GM18870 (cell line): ENCODE measurements around the gene C4orf36.

Source experiments
- ATAC-seq: cut with Tn5 transposase; IDR thresholded peaks from one replicate; pipeline ENCODE4 v1.9.1; 2021; ENCODE audit warnings: moderate library complexity; ENCODE audit not compliant: unreplicated experiment

The C4orf36 gene

DNA sequence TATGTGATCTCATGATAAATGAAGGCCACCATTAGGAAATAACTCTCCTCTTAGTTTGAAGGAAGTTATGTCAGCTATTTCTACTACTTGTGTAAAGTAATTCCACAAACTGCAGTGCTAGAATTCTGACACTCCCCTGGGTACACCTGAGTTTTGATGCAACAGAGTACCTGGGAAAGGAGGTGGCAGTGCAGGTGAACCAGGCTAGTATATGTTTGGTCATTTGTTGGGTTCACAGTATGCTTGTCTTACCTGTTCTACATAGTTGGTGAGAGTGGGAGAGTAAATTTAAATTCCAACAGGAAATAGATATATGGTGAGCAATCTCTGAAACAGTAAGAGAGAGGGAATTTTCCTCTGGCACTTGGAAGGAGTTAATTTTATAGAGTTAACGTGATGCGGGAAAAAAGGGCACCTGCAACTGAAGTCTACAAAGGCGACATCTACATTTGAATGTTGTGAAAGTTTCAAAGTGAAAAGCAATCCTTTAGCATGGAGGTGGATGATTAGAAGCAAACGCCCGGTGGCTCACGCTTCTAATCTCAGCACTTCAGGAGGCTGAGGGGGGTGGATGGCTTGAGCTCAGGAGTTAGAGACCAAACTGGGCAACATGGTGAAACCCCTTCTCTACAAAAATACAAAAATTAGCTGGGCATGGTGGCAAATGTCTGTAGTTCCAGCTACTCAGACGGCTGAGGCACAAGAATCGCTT, 34.7 kb downstream of the C4orf36 start:
- ATAC-seq = no peak

DNA sequence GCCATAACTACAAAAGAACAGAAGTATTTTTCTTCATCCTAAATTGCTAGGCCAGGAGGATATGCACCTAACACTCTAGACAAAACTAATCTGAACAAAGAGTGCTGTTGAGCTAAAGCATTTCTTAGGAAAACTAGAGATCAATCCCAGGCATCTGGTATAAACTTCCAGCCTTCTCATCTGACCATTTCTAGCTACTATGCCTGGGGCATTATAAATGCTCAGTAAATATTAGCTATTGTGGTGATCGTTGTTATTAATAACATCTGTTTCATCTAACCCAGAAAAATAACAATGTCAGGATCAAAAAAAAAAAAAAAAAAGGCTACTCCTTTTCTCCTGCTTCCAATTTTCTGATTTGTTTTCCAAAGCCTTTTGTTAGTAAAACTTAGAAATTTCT, 35.3 kb downstream of the C4orf36 start:
- no peak for ATAC-seq

DNA sequence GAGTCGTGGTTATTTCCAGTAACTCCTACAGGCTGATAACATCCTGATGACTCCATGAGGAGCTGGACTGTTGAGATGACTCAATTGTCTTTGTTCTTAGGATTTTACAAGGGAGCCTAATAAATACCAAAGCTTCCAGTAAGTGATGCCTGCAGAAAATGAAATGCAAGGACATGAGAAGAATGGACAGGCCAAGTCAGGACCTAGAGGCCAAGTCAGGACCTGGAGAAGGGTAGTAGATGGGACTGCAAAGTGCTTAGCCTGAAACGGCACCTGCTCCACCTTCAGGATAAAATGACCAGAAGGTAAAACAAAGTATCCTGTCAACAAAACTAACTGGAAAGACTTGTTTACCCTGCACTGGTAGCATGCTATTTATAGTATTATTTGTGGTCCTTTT, 36.6 kb downstream of the C4orf36 start:
- ATAC-seq = no peak

DNA sequence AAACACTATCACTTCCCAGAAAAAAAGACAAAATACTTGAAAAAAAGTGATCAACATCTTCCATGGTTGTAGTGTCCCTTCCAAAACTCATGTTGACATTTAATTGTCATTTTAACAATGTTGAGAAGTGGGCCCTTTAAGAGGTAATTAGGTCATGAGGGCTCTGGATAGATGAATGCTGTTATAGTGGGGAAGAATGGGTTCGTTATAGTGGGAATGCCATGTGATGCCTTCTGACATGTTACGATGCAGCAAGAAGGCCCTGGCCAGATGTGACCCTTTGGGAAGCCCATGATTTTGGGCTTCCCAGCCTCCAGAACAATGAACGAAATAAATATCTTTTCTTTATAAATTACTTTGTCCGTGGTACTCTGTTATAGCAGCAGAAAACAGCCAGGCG, 39.0 kb downstream of the C4orf36 start:
- ATAC-seq = no peak

DNA sequence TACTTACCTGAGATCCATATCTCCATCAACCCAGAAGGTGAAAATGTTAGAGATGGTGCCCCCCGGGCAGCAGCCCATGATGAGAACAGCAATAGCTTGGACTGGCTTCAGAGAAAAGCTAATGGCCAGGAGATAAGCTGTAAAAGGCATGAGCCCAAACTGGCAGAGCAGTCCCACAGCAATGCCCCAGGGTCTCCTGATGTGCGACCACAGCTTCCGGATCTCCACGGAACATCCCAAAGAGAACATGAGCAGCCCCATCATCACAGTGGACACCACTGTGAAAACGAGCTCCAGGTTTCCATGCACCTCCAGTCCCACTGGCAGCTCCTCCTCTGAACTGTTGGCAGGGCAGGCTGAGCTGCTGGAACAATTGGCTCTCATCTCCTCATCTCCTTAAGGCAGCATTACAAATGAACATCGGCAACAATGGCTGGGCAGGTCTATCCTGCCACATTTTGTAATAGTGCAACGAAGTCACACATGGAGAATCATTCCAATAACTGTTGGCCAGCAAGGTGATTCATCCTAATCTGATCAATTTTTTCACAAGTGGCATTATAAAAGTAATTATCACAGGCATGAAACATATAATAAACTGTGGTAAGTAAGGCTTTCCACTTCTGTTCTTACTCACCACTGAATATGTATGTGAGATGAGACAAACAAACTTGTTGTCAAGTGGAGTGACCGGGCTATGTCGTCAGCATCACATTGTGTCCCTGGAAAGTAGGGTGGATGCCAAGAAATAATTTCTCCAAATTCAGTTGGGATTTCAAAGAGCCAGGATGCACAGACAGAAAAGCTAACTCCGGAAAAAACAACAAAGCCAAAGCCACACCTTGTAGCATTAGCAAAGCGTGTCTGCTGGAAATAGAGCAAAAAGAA, 43.2 kb downstream of the C4orf36 start, which contains the start of gene SLC10A6:
Gene SLC10A6, minus strand, starts transcription at position 653 of the 888 bp plus-strand sequence. Its CDS starts 269 bp downstream, at position 384.
- ATAC-seq = no peak

DNA sequence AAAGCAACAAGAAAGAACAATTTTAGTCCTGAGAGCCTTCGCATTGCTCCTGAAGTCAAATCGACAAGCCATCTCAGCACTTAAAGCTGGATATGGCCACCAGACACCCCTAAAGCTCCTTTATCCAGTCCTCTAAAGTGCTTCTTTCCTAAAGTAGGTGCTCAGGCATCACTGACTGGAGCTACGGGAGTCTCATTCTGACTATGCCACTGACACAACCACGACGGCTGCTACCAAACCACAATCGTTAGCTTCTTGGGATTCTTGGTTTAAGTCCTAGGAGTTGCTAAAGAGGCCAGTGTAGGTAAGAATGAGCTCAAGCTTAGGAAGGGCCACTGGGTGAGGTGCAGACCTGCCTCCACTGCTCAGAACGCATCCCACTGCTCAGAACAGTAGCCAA, 44.1 kb downstream of the C4orf36 start:
- no peak for ATAC-seq

DNA sequence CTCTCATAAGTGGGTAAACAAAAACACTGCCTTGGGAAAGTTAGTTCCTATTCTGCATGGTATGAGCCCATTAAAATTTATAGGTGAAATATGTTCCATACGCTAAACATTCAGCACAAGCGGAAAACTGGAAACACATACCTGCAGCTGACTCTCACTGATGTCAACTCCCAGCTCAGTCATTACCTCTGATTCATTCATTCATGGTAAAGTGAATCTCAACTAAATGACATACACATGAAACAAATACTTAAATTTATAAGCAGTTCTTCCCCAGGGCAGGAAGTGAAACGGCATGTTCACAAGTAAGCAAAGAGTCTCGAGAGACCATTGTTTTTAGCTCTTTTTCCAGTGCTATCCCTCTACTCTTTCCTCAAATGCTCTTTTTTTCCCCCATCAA, 44.7 kb downstream of the C4orf36 start:
- no peak for ATAC-seq

DNA sequence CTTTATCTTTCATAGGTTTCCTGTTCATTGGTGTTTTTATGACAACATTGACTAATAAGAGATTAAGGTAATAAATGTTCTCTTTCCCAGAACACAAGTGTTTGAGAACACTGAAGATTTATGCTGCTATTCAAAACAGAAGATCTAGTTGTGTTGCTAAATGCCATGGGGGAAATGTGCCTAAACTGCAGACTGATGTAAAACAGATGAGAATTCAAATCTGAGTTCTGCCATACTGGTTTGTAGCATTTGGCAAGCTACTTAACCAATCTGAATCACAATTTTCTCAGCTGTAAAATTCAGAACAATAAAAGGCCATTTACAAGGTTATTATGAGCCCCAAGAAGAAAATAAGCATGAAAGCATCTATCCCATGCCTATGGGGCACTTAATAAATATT, 45.3 kb downstream of the C4orf36 start:
- no peak for ATAC-seq

DNA sequence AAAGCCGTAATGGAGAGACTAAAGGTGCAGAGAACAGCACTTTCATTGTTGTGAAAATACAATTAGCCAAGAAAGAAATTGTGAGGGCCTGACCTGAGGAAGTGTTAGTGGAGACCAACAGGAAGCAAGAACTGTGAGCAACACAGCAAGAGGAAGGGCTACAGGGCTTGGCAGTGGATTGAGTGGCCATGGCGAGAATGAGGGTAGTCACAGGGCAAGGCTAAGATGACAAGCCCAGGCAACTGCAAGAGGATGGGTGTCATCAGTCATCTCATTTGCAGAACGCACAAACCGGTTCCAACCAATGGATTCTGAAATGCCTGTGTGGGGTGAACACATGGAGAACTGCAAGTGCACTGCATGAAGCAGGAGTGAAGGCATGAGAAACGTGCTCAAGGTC, 46.6 kb downstream of the C4orf36 start:
- no peak for ATAC-seq

DNA sequence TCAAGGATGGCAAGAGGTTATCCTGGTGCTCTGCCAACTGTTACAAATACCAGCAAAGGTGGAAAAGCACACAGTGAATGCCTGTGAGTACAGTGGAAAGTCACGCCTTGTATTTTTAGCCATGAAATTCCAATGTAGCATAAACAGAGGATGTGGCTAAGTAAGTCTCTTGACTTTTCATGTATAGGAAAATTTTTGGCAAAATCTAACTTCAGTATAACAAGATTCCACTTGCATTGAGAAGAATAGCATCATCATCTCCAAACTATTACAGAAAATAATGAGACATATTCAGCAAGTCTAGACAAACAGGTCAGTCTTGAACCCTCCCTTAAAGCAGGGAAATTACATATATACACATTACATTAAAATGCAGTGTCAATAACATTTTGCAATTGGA, 50.9 kb downstream of the C4orf36 start:
- ATAC-seq = no peak

DNA sequence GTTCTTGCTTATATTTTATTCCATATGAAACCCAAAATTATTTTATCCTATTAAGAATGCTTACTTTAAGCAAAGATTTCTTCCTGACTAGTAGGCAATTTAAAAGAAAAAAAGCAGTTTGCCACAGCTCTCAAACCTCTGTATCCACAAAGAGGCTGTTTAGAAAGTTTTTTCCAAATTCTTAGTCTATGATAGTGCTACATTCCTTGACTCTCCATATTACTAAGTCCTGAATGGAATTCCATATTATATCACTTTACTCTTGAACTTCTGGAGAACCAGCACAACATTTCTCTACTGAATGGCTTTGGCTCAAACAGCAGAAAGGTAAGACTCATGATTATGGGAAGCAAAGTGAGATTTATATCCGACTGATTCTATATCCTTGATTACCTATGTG, 51.4 kb downstream of the C4orf36 start:
- no peak for ATAC-seq

DNA sequence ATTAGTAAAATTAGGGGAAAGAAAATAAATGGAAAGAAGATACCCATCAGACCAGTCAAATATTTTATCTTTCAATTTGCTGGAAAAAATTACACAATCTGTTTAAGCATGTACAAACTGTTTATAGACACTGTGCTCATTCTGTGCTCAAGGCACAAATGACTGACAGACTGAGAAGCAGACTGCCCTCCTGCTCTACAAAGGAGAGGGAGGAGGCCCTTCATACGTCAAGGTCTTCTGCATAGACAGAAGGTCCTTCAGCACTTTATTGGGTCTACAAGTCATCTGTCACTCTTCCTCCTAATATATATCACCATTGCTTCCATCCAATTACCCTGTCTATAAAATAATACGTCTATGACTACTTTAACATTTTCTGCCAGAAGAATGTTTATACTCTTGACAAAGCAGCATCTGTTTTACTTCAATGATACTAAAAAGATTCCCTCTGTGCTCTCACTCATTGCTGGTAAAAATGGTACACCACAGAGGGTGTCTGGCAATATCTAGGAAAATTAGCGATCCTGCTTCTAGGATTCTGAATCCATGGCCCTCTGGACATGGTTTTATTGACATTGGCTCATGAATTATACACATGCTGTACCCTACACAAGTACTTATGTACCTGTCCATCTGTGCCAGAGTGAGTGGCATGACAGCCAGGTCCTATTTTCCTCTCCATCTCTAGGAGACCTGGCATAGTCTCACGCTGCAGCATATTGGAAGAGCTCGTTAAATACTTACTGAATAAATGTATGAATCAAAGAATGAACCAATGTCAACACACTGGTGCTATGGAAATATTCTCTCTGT, 54.3 kb downstream of the C4orf36 start:
- ATAC-seq = no peak

DNA sequence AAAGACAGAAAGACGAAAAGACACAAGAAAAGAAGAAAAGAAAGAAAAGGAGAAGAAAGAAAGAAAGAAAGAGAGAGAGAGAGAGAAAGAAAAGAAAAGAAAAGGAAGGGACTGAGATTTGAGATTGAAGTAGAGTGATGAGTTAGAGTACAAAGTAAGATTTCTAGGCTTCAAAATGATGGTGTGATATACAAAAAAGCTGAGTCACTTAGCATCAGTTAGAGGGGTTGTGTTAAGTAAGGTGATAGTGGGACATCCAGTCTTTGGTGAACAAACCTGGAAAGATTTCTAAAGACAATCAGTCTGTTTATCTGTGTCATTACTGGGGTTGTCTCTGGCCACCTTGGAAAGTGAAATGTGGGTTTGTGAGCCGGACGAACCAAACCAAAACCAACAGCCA, 56.5 kb downstream of the C4orf36 start:
- ATAC-seq = no peak

DNA sequence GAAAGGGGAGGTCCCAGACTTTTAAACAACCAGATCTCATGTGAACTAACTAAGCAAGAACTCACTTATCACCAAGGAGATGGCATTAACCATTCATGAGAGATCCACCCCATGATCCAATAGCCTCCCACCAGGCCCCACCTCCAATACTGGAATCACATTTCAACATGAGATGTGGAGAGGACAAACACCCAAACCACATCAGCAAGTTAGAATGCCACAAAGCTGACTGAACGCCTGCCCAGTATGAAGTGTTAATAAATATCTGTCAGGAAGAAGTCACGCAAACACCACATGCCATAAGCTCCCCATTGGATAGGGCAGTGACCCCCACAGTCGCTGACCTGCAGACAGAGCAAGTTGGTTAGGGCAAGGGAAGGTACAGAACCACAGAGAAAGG, 57.3 kb downstream of the C4orf36 start:
- no peak for ATAC-seq

DNA sequence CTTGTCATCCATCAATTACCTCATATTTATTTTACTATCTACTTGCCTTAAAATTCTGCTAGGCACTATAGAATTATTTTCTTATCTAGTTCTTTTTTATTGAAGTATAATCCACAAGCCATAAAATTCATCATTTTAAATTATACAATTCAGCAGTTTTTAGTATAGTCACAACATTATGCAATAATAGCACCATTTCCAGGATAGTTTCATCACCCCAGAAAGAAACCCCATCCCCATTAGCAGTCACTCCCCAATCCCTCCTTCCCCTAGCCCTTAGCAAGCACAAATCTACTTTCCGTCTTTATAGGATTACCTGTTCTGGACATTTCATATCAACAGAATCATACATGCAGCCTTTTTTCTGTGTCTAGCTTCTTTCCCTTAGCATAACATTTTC, 58.6 kb downstream of the C4orf36 start:
- ATAC-seq = no peak

DNA sequence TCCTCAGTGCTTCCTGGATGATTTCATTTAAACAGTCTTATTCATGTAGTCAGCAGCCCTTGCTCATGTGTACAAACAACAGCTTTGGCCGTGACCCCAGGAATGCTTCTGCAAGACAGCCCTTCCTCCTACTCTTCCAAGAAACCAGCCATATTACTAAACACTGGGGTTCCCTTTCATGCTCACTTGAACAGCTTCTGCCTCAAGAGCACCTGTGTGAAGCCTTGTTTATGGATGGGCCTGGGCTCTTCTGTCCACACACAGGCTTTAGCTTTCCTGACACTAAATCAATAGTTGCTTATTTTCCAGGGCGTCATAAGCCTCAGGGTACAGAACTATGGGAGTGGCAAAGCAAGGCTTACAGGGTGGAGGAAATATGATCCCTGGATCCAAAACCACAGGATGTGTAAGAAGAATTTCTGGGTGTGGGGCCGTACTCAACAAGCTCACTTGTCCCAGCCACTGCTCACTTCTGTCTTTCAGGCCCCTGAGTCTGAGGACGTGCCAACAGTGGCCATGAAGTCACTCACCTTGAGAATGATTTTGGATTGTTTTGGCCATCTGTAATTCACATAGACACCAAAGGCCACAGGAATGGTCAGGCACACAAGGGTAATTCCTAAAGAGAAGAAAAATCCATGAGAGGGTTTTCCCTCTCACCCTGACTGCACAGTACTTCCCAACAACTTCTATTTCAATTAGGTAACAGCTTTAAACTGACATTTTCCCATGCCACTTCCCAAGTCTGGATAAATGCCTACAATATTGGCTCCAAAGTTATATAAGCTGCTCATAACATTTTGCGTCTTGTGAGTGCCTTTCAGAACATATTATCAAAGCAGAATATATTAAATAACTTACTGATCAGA, 60.7 kb downstream of the C4orf36 start:
- no peak for ATAC-seq
